Measurements from ENCODE around the gene NEDD8. TPM values are rescaled to one million over a fixed set of nuclear protein-coding genes. Genes with fewer than 3 reads are reported as not detected.

NEDD8 gene
- total RNA-seq, 1 experiment from 2014 or later = 178 TPM

- no peak for ATAC-seq
- peaks cover 36 to 53% of the 10 kb centered on the region in 2 experiments; a peak in 3 of 4 replicates for H3K36me3 ChIP-seq (ENCODE audit: control insufficient read depth in 1 of 2, insufficient read depth in 2 of 2, low read length in 2 of 2)
- POLR2A ChIA-PET = no interaction called here
Observed at GRCh38 chr14:24181371-24182077, 50.6 kb downstream of the NEDD8 start.

More at GRCh38 chr14:24181371-24182077, 50.6 kb downstream of the NEDD8 start:
- no peak overlapping the region for H3K9ac ChIP-seq (ENCODE audit: low read length)
- no peaks in the 10 kb centered on the region for H3K27me3 ChIP-seq (ENCODE audit: insufficient read depth, low read length)
- no peak overlapping the region for H2AFZ ChIP-seq (ENCODE audit: low read depth, low read length, poor library complexity, severe bottlenecking)
- ChIA-PET CTCF (no interaction called here), RAD21 (ENCODE audit: low non-redundant PET in 1 of 2, low total read pairs in 2 of 2, uncharacterized antibody in 2 of 2, unreplicated experiment in 2 of 2) (no interaction called here)
- TF ChIP-seq SP1 (IDR thresholded peaks at IDR 0.05; ENCODE audit: low read depth) (no peak), EZH2 (IDR thresholded peaks at IDR 0.05) (no peak), SRF (IDR thresholded peaks at IDR 0.05; ENCODE audit: low read depth) (no peak), TCF7L2 (IDR thresholded peaks at IDR 0.05; ENCODE audit: borderline replicate concordance, extremely low read depth, insufficient read depth, insufficient read length) (no peak), ZFX (IDR thresholded peaks at IDR 0.05) (no peak), JUND (IDR thresholded peaks at IDR 0.05) (no peak), CBX3 (IDR thresholded peaks at IDR 0.05; ENCODE audit: low read depth) (no peak), ELF1 (IDR thresholded peaks at IDR 0.05; ENCODE audit: borderline replicate concordance, low read depth) (no peak), ATF3 (IDR thresholded peaks at IDR 0.05) (no peak), POLR2AphosphoS5 (IDR thresholded peaks at IDR 0.05; ENCODE audit: low read depth, low read length) (no peak), POLR2A (IDR thresholded peaks at IDR 0.05; ENCODE audit: borderline replicate concordance, extremely low read depth, insufficient read depth, insufficient read length) (no peak), CTCF (IDR thresholded peaks at IDR 0.05 in 2 of 3, conservative IDR thresholded peaks at IDR 0.05 in 1 of 3; ENCODE audit: borderline replicate concordance in 1 of 3, insufficient read depth in 1 of 3, low read depth in 2 of 3, low read length in 2 of 3) (no peak), CEBPB (IDR thresholded peaks at IDR 0.05; ENCODE audit: low read depth) (no peak), YY1 (IDR thresholded peaks at IDR 0.05; ENCODE audit: extremely low read depth, insufficient replicate concordance, low read depth, low read length) (no peak), SIN3A (IDR thresholded peaks at IDR 0.05; ENCODE audit: low read depth) (no peak), RAD21 (IDR thresholded peaks at IDR 0.05; ENCODE audit: low read depth) (no peak), FOSL1 (IDR thresholded peaks at IDR 0.05; ENCODE audit: low read depth) (no peak)
- no TSS peak for BruUV-seq (replicated peaks)
- H3K79me2 ChIP-seq (ENCODE audit: insufficient read depth, low read length) = peaks cover 18% of the 10 kb centered on the region; the same call in 1 of the 2 replicates
- no peaks in the 10 kb centered on the region for H3K4me1 ChIP-seq (ENCODE audit: control insufficient read depth in 1 of 2, insufficient read depth in 2 of 2, low read length in 2 of 2)
- H3K4me3 ChIP-seq (replicated peaks in 1 of 2; ENCODE audit: low read depth in 1 of 2, low read length in 2 of 2) = no peak overlapping the region
- DNase-seq (ENCODE audit: low read depth, low spot score) = no peak
- H3K4me2 ChIP-seq (ENCODE audit: low read length) = no peak overlapping the region
- H3K9me3 ChIP-seq (ENCODE audit: control insufficient read depth in 1 of 2, insufficient read depth in 1 of 2, low read depth in 1 of 2, low read length in 2 of 2) = no peaks in the 10 kb centered on the region
- no peaks in the 10 kb centered on the region for H3K9me2 ChIP-seq (ENCODE audit: insufficient read depth)
- H3K27ac ChIP-seq (ENCODE audit: low read depth, low read length) = no peak overlapping the region
- intact Hi-C loops (cut with micrococcal nuclease) = no loop called here
- no peaks in the 10 kb centered on the region for H4K20me1 ChIP-seq (ENCODE audit: insufficient read depth)

Measured in HCT116 (cell line).